HepG2 (cell line): ENCODE results near the gene FGF14.

Source experiments
- CHD4 ChIP-seq: fragments of 200-600 bp; sonication (generic); IDR thresholded peaks from 2 replicates; pipeline ENCODE4 v1.7.0; 2017; ENCODE audit warnings: mild to moderate bottlenecking, low read length, borderline replicate concordance
- EP300 ChIP-seq, 3 experiments: sonication (generic) in 1 of 3; formaldehyde crosslinking in 1 of 3; IDR thresholded peaks; 2 replicates each; pipeline versions ENCODE4 v1.5.1 to v1.6.1; 2011 to 2020; ENCODE audit warnings: low read depth in 2 of 3, low read length in 2 of 3, borderline replicate concordance in 1 of 3, improper control_type of control experiment in 1 of 3, mild to moderate bottlenecking in 1 of 3, missing genetic modification reagents in 1 of 3, moderate library complexity in 1 of 3
- EZH2 ChIP-seq: conservative IDR thresholded peaks from 2 replicates; pipeline ENCODE4 v1.6.1; 2012; ENCODE audit warnings: mild to moderate bottlenecking, low read depth, low read length, moderate library complexity
- GABPA ChIP-seq, 2 experiments: IDR thresholded peaks; 2 replicates each; pipeline ENCODE4 v1.6.1; 2011 to 2016; ENCODE audit warnings: low read depth in 2 of 2, low read length in 1 of 2, missing biosample characterization in 1 of 2, missing genetic modification characterization in 1 of 2
- NFE2L1 ChIP-seq: sonication (generic); formaldehyde crosslinking; IDR thresholded peaks from 2 replicates; pipeline ENCODE4 v1.4.0; 2020; ENCODE audit warnings: missing genetic modification reagents, mild to moderate bottlenecking, borderline replicate concordance
- POLR2AphosphoS5 ChIP-seq: IDR thresholded peaks from 2 replicates; pipeline ENCODE4 v1.6.1; 2012; ENCODE audit warnings: low read depth, low read length
- RFX1 ChIP-seq: fragments of 450-650 bp; IDR thresholded peaks from 2 replicates; pipeline ENCODE4 v1.6.1; 2017
- TF ChIP-seq, protein P1 (sequence below): sonication (generic); formaldehyde crosslinking; IDR thresholded peaks from 2 replicates; pipeline ENCODE4 v1.4.0; 2020; ENCODE audit warnings: missing genetic modification reagents
- TF ChIP-seq, protein P2 (sequence below): sonication (generic); formaldehyde crosslinking; IDR thresholded peaks from 2 replicates; pipeline ENCODE4 v1.5.0; 2020; ENCODE audit warnings: missing genetic modification reagents, mild to moderate bottlenecking, borderline replicate concordance
- TF ChIP-seq, protein P3 (sequence below): fragments of 450-650 bp; IDR thresholded peaks from 2 replicates; pipeline ENCODE4 v1.6.1; 2017; ENCODE audit warnings: mild to moderate bottlenecking
- TF ChIP-seq, protein P4 (sequence below): sonication (generic); formaldehyde crosslinking; conservative IDR thresholded peaks from 2 replicates; pipeline ENCODE4 v1.4.0; 2020; ENCODE audit warnings: missing genetic modification reagents

DNA sequence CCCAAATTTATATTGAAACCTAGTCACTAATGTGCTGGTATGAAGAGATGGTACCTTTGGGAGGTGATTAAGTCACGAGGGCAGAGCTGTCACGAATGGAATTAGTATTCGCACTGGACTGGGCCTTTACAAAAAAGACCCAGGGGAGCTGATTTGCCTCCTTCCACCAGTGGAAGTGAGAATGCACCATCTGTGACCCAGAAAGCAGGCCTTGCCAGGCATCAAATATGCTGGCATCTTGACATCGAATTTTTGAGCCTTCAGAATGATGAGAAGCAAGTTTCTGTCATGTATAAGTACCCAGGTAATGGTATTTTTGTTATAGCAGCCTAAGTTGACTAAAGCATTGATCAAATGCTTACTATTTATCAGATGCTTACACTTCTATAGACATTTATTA is 373.6 kb downstream of the FGF14 start:
- no peak for TF ChIP-seq EP300 (IDR thresholded peaks at IDR 0.05; ENCODE audit: low read depth in 2 of 2, low read length in 2 of 2)
- TF ChIP-seq EP300 (CRISPR knock-in tag; IDR thresholded peaks at IDR 0.05; ENCODE audit: borderline replicate concordance) = no peak
- TF ChIP-seq RFX1 = no peak
- TF ChIP-seq, protein P1, sequence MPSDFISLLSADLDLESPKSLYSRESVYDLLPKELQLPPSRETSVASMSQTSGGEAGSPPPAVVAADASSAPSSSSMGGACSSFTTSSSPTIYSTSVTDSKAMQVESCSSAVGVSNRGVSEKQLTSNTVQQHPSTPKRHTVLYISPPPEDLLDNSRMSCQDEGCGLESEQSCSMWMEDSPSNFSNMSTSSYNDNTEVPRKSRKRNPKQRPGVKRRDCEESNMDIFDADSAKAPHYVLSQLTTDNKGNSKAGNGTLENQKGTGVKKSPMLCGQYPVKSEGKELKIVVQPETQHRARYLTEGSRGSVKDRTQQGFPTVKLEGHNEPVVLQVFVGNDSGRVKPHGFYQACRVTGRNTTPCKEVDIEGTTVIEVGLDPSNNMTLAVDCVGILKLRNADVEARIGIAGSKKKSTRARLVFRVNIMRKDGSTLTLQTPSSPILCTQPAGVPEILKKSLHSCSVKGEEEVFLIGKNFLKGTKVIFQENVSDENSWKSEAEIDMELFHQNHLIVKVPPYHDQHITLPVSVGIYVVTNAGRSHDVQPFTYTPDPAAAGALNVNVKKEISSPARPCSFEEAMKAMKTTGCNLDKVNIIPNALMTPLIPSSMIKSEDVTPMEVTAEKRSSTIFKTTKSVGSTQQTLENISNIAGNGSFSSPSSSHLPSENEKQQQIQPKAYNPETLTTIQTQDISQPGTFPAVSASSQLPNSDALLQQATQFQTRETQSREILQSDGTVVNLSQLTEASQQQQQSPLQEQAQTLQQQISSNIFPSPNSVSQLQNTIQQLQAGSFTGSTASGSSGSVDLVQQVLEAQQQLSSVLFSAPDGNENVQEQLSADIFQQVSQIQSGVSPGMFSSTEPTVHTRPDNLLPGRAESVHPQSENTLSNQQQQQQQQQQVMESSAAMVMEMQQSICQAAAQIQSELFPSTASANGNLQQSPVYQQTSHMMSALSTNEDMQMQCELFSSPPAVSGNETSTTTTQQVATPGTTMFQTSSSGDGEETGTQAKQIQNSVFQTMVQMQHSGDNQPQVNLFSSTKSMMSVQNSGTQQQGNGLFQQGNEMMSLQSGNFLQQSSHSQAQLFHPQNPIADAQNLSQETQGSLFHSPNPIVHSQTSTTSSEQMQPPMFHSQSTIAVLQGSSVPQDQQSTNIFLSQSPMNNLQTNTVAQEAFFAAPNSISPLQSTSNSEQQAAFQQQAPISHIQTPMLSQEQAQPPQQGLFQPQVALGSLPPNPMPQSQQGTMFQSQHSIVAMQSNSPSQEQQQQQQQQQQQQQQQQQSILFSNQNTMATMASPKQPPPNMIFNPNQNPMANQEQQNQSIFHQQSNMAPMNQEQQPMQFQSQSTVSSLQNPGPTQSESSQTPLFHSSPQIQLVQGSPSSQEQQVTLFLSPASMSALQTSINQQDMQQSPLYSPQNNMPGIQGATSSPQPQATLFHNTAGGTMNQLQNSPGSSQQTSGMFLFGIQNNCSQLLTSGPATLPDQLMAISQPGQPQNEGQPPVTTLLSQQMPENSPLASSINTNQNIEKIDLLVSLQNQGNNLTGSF (CRISPR knock-in tag) = no peak
- TF ChIP-seq GABPA (IDR thresholded peaks at IDR 0.05; ENCODE audit: low read depth, low read length) = no peak
- TF ChIP-seq GABPA (CRISPR knock-in tag; IDR thresholded peaks at IDR 0.05; ENCODE audit: low read depth) = no peak
- no peak for TF ChIP-seq POLR2AphosphoS5
- TF ChIP-seq, protein P2, sequence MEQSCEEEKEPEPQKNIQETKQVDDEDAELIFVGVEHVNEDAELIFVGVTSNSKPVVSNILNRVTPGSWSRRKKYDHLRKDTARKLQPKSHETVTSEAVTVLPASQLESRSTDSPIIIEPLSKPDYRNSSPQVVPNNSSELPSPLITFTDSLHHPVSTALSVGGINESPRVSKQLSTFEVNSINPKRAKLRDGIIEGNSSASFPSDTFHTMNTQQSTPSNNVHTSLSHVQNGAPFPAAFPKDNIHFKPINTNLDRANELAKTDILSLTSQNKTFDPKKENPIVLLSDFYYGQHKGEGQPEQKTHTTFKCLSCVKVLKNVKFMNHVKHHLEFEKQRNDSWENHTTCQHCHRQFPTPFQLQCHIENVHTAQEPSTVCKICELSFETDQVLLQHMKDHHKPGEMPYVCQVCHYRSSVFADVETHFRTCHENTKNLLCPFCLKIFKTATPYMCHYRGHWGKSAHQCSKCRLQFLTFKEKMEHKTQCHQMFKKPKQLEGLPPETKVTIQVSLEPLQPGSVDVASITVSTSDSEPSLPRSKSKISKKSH (CRISPR knock-in tag) = no peak
- TF ChIP-seq CHD4 = no peak
- TF ChIP-seq, protein P3, sequence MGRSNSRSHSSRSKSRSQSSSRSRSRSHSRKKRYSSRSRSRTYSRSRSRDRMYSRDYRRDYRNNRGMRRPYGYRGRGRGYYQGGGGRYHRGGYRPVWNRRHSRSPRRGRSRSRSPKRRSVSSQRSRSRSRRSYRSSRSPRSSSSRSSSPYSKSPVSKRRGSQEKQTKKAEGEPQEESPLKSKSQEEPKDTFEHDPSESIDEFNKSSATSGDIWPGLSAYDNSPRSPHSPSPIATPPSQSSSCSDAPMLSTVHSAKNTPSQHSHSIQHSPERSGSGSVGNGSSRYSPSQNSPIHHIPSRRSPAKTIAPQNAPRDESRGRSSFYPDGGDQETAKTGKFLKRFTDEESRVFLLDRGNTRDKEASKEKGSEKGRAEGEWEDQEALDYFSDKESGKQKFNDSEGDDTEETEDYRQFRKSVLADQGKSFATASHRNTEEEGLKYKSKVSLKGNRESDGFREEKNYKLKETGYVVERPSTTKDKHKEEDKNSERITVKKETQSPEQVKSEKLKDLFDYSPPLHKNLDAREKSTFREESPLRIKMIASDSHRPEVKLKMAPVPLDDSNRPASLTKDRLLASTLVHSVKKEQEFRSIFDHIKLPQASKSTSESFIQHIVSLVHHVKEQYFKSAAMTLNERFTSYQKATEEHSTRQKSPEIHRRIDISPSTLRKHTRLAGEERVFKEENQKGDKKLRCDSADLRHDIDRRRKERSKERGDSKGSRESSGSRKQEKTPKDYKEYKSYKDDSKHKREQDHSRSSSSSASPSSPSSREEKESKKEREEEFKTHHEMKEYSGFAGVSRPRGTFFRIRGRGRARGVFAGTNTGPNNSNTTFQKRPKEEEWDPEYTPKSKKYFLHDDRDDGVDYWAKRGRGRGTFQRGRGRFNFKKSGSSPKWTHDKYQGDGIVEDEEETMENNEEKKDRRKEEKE = no peak
- no peak for TF ChIP-seq EZH2
- TF ChIP-seq, protein P4, sequence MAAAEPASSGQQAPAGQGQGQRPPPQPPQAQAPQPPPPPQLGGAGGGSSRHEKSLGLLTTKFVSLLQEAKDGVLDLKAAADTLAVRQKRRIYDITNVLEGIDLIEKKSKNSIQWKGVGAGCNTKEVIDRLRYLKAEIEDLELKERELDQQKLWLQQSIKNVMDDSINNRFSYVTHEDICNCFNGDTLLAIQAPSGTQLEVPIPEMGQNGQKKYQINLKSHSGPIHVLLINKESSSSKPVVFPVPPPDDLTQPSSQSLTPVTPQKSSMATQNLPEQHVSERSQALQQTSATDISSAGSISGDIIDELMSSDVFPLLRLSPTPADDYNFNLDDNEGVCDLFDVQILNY = no peak
- no peak for TF ChIP-seq NFE2L1
